Endothelial cell of umbilical vein (primary cell): ENCODE measurements around the gene PAPPA. TPM values are rescaled to one million over a fixed set of nuclear protein-coding genes. Genes with fewer than 3 reads are reported as not detected.

ENCODE experiments used
- BruUV-seq: library from RNA; stranded (reverse); fragments of 400-500 nt; replicated peaks from 2 replicates; lab custom pipeline; 2021; lab: Mats Ljungman, UMichigan
- CTCF ChIA-PET: fragments of 300-600, 350-600 bp; sonication (Branson Sonifier 250); formaldehyde crosslinking; loops from one replicate; lab custom pipeline; 2021; ENCODE audit warnings: antibody characterized with exemption, inconsistent platforms; lab: Charles Lee
- POLR2A ChIA-PET: fragments of 300-600, 350-600 bp; sonication (Branson Sonifier 250); formaldehyde crosslinking; loops from one replicate; lab custom pipeline; 2021; ENCODE audit warnings: antibody characterized with exemption, inconsistent platforms; lab: Charles Lee
- DNase-seq: peaks from one replicate; pipeline ENCODE4 v3.0.0-alpha.2; 2011; ENCODE audit warnings: low read depth, low spot score
- FAIRE-seq: peaks from 2 replicates; lab custom pipeline; 2011; peaks lifted over from hg19 to GRCh38; lab: Jason Lieb, UNC
- H2AFZ ChIP-seq: 2 replicates; pipeline ENCODE4 v1.6.0; 2012; ENCODE audit warnings: low read depth, low read length, control low read depth, inconsistent platforms
- H3K27ac ChIP-seq: 2 replicates; pipeline ENCODE4 v1.5.1; 2011; ENCODE audit warnings: low read depth, mild to moderate bottlenecking, control low read depth, low read length, moderate library complexity; ENCODE audit not compliant: insufficient read depth
- H3K27me3 ChIP-seq, 2 experiments: 2 replicates each; pipeline versions ENCODE4 v1.6.0 to v1.6.1; 2011; ENCODE audit warnings: low read length in 2 of 2, mixed read lengths in 1 of 2; ENCODE audit not compliant: control insufficient read depth in 2 of 2, insufficient read depth in 2 of 2
- H3K36me3 ChIP-seq, 2 experiments: 2 replicates in 1 of 2; 3 replicates in 1 of 2; pipeline ENCODE4 v1.5.1; 2011; ENCODE audit warnings: low read length in 2 of 2, mild to moderate bottlenecking in 1 of 2, moderate library complexity in 1 of 2; ENCODE audit not compliant: control insufficient read depth in 2 of 2, insufficient read depth in 2 of 2; ENCODE audit errors: extremely low read depth in 1 of 2
- H3K4me1 ChIP-seq: 3 replicates; pipeline ENCODE4 v1.5.1; 2011; ENCODE audit warnings: mild to moderate bottlenecking, low read length; ENCODE audit not compliant: control insufficient read depth, insufficient read depth; ENCODE audit errors: extremely low read depth
- H3K4me2 ChIP-seq: 2 replicates; pipeline ENCODE4 v1.6.1; 2011; ENCODE audit warnings: low read length, control low read depth, mixed read lengths; ENCODE audit not compliant: insufficient read depth
- H3K4me3 ChIP-seq, 3 experiments: fragments of 200-600 bp in 1 of 3; sonication (generic), shearing (Covaris generic) in 1 of 3; replicated peaks in 1 of 3; 2 replicates each; pipeline ENCODE4 v1.5.1; 2011 to 2016; ENCODE audit warnings: control low read depth in 3 of 3, low read length in 3 of 3, mild to moderate bottlenecking in 2 of 3, inconsistent platforms in 1 of 3, low read depth in 1 of 3, moderate library complexity in 1 of 3; ENCODE audit not compliant: insufficient read depth in 1 of 3
- H3K79me2 ChIP-seq: 2 replicates; pipeline ENCODE4 v1.6.0; 2012; ENCODE audit warnings: low read length, inconsistent platforms; ENCODE audit not compliant: control insufficient read depth, insufficient read depth
- H3K9ac ChIP-seq: replicated peaks from 2 replicates; pipeline ENCODE3; 2011; ENCODE audit warnings: low read length, control low read depth; ENCODE audit not compliant: insufficient read depth; ENCODE audit errors: extremely low read depth
- H3K9me1 ChIP-seq: replicated peaks from 3 replicates; pipeline ENCODE4 v1.6.0; 2011; ENCODE audit warnings: mild to moderate bottlenecking, low read length; ENCODE audit not compliant: control insufficient read depth, insufficient read depth; ENCODE audit errors: extremely low read depth
- H3K9me3 ChIP-seq: replicated peaks from 2 replicates; pipeline ENCODE4 v1.5.1; 2012; ENCODE audit warnings: low read length, inconsistent platforms; ENCODE audit not compliant: control insufficient read depth, insufficient read depth
- H4K20me1 ChIP-seq: replicated peaks from 2 replicates; pipeline ENCODE3; 2011; ENCODE audit warnings: mild to moderate bottlenecking, low read length; ENCODE audit not compliant: control insufficient read depth, insufficient read depth; ENCODE audit errors: extremely low read depth
- EZH2 ChIP-seq: IDR thresholded peaks from 2 replicates; pipeline ENCODE4 v1.6.1; 2012; ENCODE audit warnings: borderline replicate concordance, low read depth, mild to moderate bottlenecking, moderate library complexity, low read length, inconsistent platforms; ENCODE audit not compliant: severe bottlenecking
- FOS ChIP-seq: IDR thresholded peaks from 2 replicates; pipeline ENCODE4 v1.6.1; 2011; ENCODE audit warnings: mild to moderate bottlenecking, low read length, moderate library complexity, borderline replicate concordance; ENCODE audit not compliant: insufficient read depth
- GATA2 ChIP-seq: IDR thresholded peaks from 2 replicates; pipeline ENCODE4 v1.7.0; 2011; ENCODE audit warnings: low read depth, mild to moderate bottlenecking, moderate library complexity, mixed read lengths, low read length; ENCODE audit not compliant: insufficient read length, insufficient read depth
- MYC ChIP-seq: IDR thresholded peaks from one replicate; pipeline ENCODE4 v1.6.1; 2011; ENCODE audit warnings: mild to moderate bottlenecking, low read depth, low read length
- POLR2AphosphoS5 ChIP-seq: IDR thresholded peaks from 2 replicates; pipeline ENCODE4 v1.6.1; 2012; ENCODE audit warnings: low read depth, mild to moderate bottlenecking, control low read depth, low read length, moderate library complexity; ENCODE audit not compliant: insufficient read depth
- dilution Hi-C: fragments of 300-500 bp; cut with MboI; formaldehyde crosslinking; loops from one replicate; pipeline ENCODE4 v1.15.0; 2019; ENCODE audit warnings: low sequenced_read_pairs; ENCODE audit not compliant: extremely low pct_ligation_motif_present
- intact Hi-C: fragments of 100-400 bp; cut with micrococcal nuclease; formaldehyde crosslinking; loops from one replicate; pipeline ENCODE4 v1.10.0; 2022
- polyA plus RNA-seq, 4 experiments: library from polyadenylated mRNA; depleted of rRNA in 3 of 4; stranded (reverse) in 3 of 4; unstranded in 1 of 4; fragments of >200 nt; gene quantifications; 2 replicates each; pipeline versions ENCODE4 v1.2.1 to v1.2.3, GENCODE V29; 2011 to 2012; ENCODE audit warnings: missing spikeins in 1 of 4
- total RNA-seq: library from RNA; stranded (reverse); gene quantifications from 2 replicates; pipeline ENCODE4 v1.2.3, GENCODE V29; 2021
- TF ChIP-seq, protein P1 (sequence below), 2 donors: IDR thresholded peaks; 1 replicate in 1 of 2; 2 replicates in 1 of 2; pipeline ENCODE4 v1.5.1; 2011; ENCODE audit warnings: low read length in 2 of 2, mild to moderate bottlenecking in 2 of 2, moderate library complexity in 2 of 2, control low read depth in 1 of 2, inconsistent platforms in 1 of 2, low read depth in 1 of 2; ENCODE audit not compliant: insufficient read depth in 1 of 2; ENCODE audit errors: extremely low read depth in 1 of 2

PAPPA gene
- total and polyA plus RNA-seq, 2 donors (not counting 3 experiments of a cell fraction or from before 2014, with no cell fraction given) = 0.13 to 0.41 TPM

- DNase-seq (no peak), FAIRE-seq (no peak)
- ChIA-PET CTCF (no interaction called here), POLR2A (no interaction called here)
- BruUV-seq = no TSS peak
- dilution Hi-C loops = no loop called here
- H4K20me1 ChIP-seq = no peaks in the 10 kb centered on the region
- no peaks in the 10 kb centered on the region for H3K27me3 ChIP-seq
- H3K9me3 ChIP-seq = no peaks in the 10 kb centered on the region
- intact Hi-C loops = no loop called here
- no peaks in the 10 kb centered on the region for H3K36me3 ChIP-seq
- no peaks in the 10 kb centered on the region for H3K79me2 ChIP-seq
- no peak overlapping the region for H3K27ac ChIP-seq
- no peak overlapping the region for H2AFZ ChIP-seq
- no peak for TF ChIP-seq EZH2
- no peak for TF ChIP-seq POLR2AphosphoS5
- TF ChIP-seq, protein P1, sequence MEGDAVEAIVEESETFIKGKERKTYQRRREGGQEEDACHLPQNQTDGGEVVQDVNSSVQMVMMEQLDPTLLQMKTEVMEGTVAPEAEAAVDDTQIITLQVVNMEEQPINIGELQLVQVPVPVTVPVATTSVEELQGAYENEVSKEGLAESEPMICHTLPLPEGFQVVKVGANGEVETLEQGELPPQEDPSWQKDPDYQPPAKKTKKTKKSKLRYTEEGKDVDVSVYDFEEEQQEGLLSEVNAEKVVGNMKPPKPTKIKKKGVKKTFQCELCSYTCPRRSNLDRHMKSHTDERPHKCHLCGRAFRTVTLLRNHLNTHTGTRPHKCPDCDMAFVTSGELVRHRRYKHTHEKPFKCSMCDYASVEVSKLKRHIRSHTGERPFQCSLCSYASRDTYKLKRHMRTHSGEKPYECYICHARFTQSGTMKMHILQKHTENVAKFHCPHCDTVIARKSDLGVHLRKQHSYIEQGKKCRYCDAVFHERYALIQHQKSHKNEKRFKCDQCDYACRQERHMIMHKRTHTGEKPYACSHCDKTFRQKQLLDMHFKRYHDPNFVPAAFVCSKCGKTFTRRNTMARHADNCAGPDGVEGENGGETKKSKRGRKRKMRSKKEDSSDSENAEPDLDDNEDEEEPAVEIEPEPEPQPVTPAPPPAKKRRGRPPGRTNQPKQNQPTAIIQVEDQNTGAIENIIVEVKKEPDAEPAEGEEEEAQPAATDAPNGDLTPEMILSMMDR (IDR thresholded peaks at IDR 0.05; ENCODE audit: extremely low read depth in 1 of 2, insufficient read depth in 1 of 2, low read depth in 1 of 2, low read length in 2 of 2) = no peak
- no peak for TF ChIP-seq MYC
- no peak for TF ChIP-seq GATA2
- no peak for TF ChIP-seq FOS
- no peak overlapping the region for H3K9ac ChIP-seq
- H3K4me3 ChIP-seq = no peak overlapping the region
- H3K4me1 ChIP-seq = no peaks in the 10 kb centered on the region
- H3K4me2 ChIP-seq = no peak overlapping the region
- no peaks in the 10 kb centered on the region for H3K9me1 ChIP-seq
These were observed 251.7 kb downstream of the PAPPA start for GRCh38 chr9:116405321-116405720.
